ENCODE results near the gene CMTM1. TPM values are rescaled to one million over a fixed set of nuclear protein-coding genes. Genes with fewer than 3 reads are reported as not detected.

CMTM1 gene
- total and polyA plus RNA-seq, 2 experiments from 2014 or later, result 1.4 to 1.8 TPM

DNA sequence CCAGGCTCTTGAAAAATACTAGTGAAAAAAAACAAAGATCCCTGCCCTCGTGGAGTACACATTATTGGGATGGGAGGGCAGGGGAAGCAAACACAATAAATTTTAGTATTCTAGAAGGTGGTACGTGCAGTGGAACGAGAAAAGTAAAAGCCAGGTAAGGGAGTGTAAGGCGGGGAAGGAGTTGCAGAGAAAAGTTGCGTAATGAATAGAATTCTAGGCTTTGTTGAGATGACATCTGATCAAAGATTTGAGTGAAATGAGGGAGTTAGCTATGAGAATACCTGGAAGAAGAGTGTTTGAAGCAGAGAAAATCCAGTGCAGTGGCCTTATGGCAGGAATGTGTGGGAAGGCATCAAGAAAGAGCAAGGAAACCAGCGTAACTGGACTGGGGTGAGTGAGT is 11.7 kb upstream of the CMTM1 start:
- no peaks in the 10 kb centered on the region for H3K9me3 ChIP-seq (ENCODE audit: low read depth)
- no peak overlapping the region for H3K4me2 ChIP-seq
- no peak overlapping the region for H3K4me3 ChIP-seq
- no peak for DNase-seq (ENCODE audit: low spot score)
- peaks cover 15% of the 10 kb centered on the region for H3K4me1 ChIP-seq (ENCODE audit: insufficient read depth)
- H3K9me2 ChIP-seq (replicated peaks; ENCODE audit: insufficient read depth), result no peaks in the 10 kb centered on the region
- WGBS (ENCODE audit: low lambda C conversion rate, missing lambda C conversion rate), result 94% methylated on average over 6 of the region's 6 CpGs
- no peak for TF ChIP-seq EZH2phosphoT487 (IDR thresholded peaks at IDR 0.05; ENCODE audit: low read depth, severe bottlenecking, unreplicated experiment)
- TF ChIP-seq, protein P1, sequence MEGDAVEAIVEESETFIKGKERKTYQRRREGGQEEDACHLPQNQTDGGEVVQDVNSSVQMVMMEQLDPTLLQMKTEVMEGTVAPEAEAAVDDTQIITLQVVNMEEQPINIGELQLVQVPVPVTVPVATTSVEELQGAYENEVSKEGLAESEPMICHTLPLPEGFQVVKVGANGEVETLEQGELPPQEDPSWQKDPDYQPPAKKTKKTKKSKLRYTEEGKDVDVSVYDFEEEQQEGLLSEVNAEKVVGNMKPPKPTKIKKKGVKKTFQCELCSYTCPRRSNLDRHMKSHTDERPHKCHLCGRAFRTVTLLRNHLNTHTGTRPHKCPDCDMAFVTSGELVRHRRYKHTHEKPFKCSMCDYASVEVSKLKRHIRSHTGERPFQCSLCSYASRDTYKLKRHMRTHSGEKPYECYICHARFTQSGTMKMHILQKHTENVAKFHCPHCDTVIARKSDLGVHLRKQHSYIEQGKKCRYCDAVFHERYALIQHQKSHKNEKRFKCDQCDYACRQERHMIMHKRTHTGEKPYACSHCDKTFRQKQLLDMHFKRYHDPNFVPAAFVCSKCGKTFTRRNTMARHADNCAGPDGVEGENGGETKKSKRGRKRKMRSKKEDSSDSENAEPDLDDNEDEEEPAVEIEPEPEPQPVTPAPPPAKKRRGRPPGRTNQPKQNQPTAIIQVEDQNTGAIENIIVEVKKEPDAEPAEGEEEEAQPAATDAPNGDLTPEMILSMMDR (IDR thresholded peaks at IDR 0.05; ENCODE audit: poor library complexity), result no peak
- no peak for TF ChIP-seq EZH2 (IDR thresholded peaks at IDR 0.05; ENCODE audit: borderline replicate concordance)
- H2AFZ ChIP-seq, result no peak overlapping the region
- no peaks in the 10 kb centered on the region for H3K36me3 ChIP-seq (replicated peaks; ENCODE audit: insufficient read depth, low read depth)
- no peaks in the 10 kb centered on the region for H4K20me1 ChIP-seq (ENCODE audit: insufficient read depth, poor library complexity, severe bottlenecking)
- H3K27ac ChIP-seq, result no peak overlapping the region
- peaks cover 35% of the 10 kb centered on the region for H3K79me2 ChIP-seq
- no peaks in the 10 kb centered on the region for H3K27me3 ChIP-seq

DNA sequence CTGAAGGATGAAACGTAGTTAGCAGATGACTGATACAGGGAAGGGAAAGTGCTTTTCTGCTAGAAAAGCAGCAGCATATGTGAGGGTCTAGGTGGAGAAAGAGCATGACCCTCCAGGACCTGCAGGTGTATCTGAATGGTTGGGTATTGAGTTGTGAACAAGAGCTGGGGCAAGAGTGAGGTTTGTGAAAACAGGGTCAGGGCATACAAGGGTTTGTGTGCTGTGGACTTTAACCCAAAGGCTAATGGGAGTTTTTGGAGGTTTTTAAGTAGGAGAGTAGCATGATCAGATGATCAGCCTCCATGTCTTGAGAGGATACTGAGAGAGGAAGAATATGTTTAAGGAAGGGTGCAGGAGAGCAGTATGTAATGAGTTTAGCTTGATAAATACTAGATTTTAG is 6.1 kb upstream of the CMTM1 start:
- TF ChIP-seq EZH2 (IDR thresholded peaks at IDR 0.05; ENCODE audit: borderline replicate concordance) (no peak), EZH2phosphoT487 (IDR thresholded peaks at IDR 0.05; ENCODE audit: low read depth, severe bottlenecking, unreplicated experiment) (no peak)
- TF ChIP-seq, protein P1 (IDR thresholded peaks at IDR 0.05; ENCODE audit: poor library complexity), result no peak
- Histone ChIP-seq H3K9me2 (replicated peaks; ENCODE audit: insufficient read depth) (no peaks in the 10 kb centered on the region), H3K4me2 (no peak overlapping the region), H4K20me1 (ENCODE audit: insufficient read depth, poor library complexity, severe bottlenecking) (no peaks in the 10 kb centered on the region), H3K9me3 (ENCODE audit: low read depth) (no peaks in the 10 kb centered on the region), H3K27me3 (no peaks in the 10 kb centered on the region), H3K4me3 (no peak overlapping the region), H3K27ac (no peak overlapping the region), H3K4me1 (ENCODE audit: insufficient read depth) (no peaks in the 10 kb centered on the region), H3K79me2 (peaks cover 6% of the 10 kb centered on the region), H3K36me3 (replicated peaks; ENCODE audit: insufficient read depth, low read depth) (no peaks in the 10 kb centered on the region), H2AFZ (no peak overlapping the region)
- no peak for DNase-seq (ENCODE audit: low spot score)
- WGBS (ENCODE audit: low lambda C conversion rate, missing lambda C conversion rate), result 100% methylated on average over 1 of the region's 1 CpG

DNA sequence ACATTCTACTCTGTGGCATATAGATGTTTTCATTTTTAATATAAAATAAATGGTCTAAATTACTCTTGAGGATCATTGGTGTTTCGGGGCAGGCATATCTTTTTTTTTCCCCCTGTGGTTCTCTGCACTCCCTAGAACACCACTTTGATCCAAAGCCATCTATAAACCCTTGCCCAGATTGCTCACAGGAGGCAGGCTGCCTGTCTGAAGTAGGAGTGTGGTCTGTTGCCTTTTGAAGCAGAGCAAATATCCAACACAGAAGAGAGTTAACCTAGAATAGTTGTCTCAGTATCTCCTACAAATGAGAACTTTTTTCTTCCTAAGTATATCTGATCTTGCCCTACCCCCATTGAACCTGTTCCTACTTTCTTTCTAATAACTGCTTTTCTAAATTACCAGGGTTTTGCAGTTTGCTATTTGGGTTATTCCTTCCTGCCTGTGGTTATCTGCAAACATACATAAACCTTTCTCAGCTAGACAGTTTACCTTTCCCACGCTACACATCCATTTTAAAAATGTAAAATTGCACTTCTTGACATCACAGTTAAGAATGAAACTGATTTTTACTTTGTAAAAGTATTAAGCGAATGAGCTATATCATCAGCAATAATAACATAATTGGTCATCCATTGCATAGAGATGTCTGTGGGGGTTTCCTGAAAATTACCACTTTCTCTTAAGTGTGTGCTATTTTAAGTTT is 4.7 kb upstream of the CMTM1 start:
- Histone ChIP-seq H3K9me2 (replicated peaks; ENCODE audit: insufficient read depth) (no peaks in the 10 kb centered on the region), H3K27ac (no peak overlapping the region), H3K4me1 (ENCODE audit: insufficient read depth) (no peaks in the 10 kb centered on the region), H3K4me3 (no peak overlapping the region), H3K36me3 (replicated peaks; ENCODE audit: insufficient read depth, low read depth) (no peaks in the 10 kb centered on the region), H3K9me3 (ENCODE audit: low read depth) (no peaks in the 10 kb centered on the region), H3K79me2 (no peaks in the 10 kb centered on the region), H4K20me1 (ENCODE audit: insufficient read depth, poor library complexity, severe bottlenecking) (no peaks in the 10 kb centered on the region), H2AFZ (no peak overlapping the region), H3K4me2 (no peak overlapping the region), H3K27me3 (no peaks in the 10 kb centered on the region)
- DNase-seq (ENCODE audit: low spot score), result no peak
- WGBS (ENCODE audit: low lambda C conversion rate, missing lambda C conversion rate), result 93% methylated on average over 3 of the region's 3 CpGs
- TF ChIP-seq EZH2 (IDR thresholded peaks at IDR 0.05; ENCODE audit: borderline replicate concordance) (no peak), EZH2phosphoT487 (IDR thresholded peaks at IDR 0.05; ENCODE audit: low read depth, severe bottlenecking, unreplicated experiment) (no peak)
- TF ChIP-seq, protein P1 (IDR thresholded peaks at IDR 0.05; ENCODE audit: poor library complexity), result no peak

Data from hepatocyte (in vitro differentiated cells).